ENCODE results near the gene KCNH1. TPM values are rescaled to one million over a fixed set of nuclear protein-coding genes. Genes with fewer than 3 reads are reported as not detected.

The KCNH1 gene
- polyA plus RNA-seq, 1 donor from 2014 or later: 3.9 TPM

DNA sequence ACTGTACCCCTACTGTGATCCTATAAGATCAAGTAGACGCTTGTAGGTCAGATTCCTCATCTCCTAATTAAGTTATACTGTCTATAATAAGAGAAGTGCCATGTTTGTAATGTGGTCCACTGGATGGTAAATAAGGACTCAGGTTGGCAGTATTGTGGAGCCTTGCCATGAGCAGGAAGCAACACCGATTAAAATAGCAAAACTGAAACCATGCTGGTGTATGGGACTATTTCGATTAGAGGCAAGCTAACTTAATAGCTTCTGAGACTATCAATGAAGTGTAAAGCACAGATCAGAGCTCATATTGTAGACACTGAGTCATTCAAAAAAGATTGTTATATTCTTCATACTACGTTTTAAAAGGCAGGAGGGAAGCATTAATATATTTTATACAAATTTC, 456.4 kb downstream of the KCNH1 start:
- Histone ChIP-seq H2AFZ (ENCODE audit: low read depth, low read length) (no peak overlapping the region), H4K20me1 (ENCODE audit: insufficient read depth) (no peaks in the 10 kb centered on the region), H3K9me2 (ENCODE audit: insufficient read depth, low read length) (no peaks in the 10 kb centered on the region), H3K9ac (ENCODE audit: low read length) (no peak overlapping the region), H3K36me3 (ENCODE audit: insufficient read depth, low read length) (no peaks in the 10 kb centered on the region), H3K4me3 (ENCODE audit: low read length) (no peak overlapping the region), H3F3A (ENCODE audit: insufficient read depth, low read length, poor library complexity, severe bottlenecking) (no peaks in the 10 kb centered on the region), H3K4me2 (ENCODE audit: low read length) (no peak overlapping the region), H3K79me2 (replicated peaks; ENCODE audit: insufficient read depth, low read length) (no peaks in the 10 kb centered on the region), H3K9me3 (ENCODE audit: low read length) (no peaks in the 10 kb centered on the region), H3K27ac (ENCODE audit: low read length) (no peak overlapping the region), H3K27me3 (ENCODE audit: insufficient read depth, low read depth, low read length) (no peaks in the 10 kb centered on the region)
- TF ChIP-seq, protein P1, sequence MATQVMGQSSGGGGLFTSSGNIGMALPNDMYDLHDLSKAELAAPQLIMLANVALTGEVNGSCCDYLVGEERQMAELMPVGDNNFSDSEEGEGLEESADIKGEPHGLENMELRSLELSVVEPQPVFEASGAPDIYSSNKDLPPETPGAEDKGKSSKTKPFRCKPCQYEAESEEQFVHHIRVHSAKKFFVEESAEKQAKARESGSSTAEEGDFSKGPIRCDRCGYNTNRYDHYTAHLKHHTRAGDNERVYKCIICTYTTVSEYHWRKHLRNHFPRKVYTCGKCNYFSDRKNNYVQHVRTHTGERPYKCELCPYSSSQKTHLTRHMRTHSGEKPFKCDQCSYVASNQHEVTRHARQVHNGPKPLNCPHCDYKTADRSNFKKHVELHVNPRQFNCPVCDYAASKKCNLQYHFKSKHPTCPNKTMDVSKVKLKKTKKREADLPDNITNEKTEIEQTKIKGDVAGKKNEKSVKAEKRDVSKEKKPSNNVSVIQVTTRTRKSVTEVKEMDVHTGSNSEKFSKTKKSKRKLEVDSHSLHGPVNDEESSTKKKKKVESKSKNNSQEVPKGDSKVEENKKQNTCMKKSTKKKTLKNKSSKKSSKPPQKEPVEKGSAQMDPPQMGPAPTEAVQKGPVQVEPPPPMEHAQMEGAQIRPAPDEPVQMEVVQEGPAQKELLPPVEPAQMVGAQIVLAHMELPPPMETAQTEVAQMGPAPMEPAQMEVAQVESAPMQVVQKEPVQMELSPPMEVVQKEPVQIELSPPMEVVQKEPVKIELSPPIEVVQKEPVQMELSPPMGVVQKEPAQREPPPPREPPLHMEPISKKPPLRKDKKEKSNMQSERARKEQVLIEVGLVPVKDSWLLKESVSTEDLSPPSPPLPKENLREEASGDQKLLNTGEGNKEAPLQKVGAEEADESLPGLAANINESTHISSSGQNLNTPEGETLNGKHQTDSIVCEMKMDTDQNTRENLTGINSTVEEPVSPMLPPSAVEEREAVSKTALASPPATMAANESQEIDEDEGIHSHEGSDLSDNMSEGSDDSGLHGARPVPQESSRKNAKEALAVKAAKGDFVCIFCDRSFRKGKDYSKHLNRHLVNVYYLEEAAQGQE (IDR thresholded peaks at IDR 0.05; ENCODE audit: borderline replicate concordance): no peak
- TF ChIP-seq POLR2AphosphoS5 (IDR thresholded peaks at IDR 0.05) (no peak), TAF1 (IDR thresholded peaks at IDR 0.05; ENCODE audit: low read depth) (no peak), MXI1 (conservative IDR thresholded peaks at IDR 0.05; ENCODE audit: poor library complexity, severe bottlenecking) (no peak), EP300 (conservative IDR thresholded peaks at IDR 0.05; ENCODE audit: poor library complexity, severe bottlenecking) (no peak), RAD21 (conservative IDR thresholded peaks at IDR 0.05) (no peak), SMC3 (conservative IDR thresholded peaks at IDR 0.05; ENCODE audit: poor library complexity) (no peak), EZH2 (IDR thresholded peaks at IDR 0.05; ENCODE audit: borderline replicate concordance, insufficient read depth, low read length, poor library complexity, severe bottlenecking) (no peak)
- TF ChIP-seq, protein P2, sequence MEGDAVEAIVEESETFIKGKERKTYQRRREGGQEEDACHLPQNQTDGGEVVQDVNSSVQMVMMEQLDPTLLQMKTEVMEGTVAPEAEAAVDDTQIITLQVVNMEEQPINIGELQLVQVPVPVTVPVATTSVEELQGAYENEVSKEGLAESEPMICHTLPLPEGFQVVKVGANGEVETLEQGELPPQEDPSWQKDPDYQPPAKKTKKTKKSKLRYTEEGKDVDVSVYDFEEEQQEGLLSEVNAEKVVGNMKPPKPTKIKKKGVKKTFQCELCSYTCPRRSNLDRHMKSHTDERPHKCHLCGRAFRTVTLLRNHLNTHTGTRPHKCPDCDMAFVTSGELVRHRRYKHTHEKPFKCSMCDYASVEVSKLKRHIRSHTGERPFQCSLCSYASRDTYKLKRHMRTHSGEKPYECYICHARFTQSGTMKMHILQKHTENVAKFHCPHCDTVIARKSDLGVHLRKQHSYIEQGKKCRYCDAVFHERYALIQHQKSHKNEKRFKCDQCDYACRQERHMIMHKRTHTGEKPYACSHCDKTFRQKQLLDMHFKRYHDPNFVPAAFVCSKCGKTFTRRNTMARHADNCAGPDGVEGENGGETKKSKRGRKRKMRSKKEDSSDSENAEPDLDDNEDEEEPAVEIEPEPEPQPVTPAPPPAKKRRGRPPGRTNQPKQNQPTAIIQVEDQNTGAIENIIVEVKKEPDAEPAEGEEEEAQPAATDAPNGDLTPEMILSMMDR (IDR thresholded peaks at IDR 0.05; ENCODE audit: poor library complexity, severe bottlenecking): no peak

DNA sequence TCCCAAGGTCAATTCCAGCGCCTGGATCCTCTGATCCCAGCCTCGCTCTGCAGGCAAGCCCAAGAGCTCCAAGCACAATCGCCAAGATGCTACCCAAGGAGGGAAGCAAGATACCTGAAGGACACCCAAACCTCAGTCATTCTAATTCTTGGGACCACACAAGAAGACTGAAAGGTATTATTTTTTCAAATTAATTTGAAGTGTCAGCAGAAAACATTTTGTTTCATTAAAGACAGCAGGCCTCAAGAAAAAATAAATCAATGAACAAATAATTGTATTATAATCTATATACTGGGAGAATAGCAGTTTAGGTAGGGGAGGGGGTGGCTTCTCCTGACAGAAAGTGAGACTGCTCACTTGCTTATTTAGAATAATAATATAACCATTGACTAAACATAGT, 457.4 kb downstream of the KCNH1 start:
- H2AFZ ChIP-seq (ENCODE audit: low read depth, low read length): no peak overlapping the region
- no peaks in the 10 kb centered on the region for H4K20me1 ChIP-seq (ENCODE audit: insufficient read depth)
- H3K9me2 ChIP-seq (ENCODE audit: insufficient read depth, low read length): no peaks in the 10 kb centered on the region
- H3K4me3 ChIP-seq (ENCODE audit: low read length): no peak overlapping the region
- no peaks in the 10 kb centered on the region for H3F3A ChIP-seq (ENCODE audit: insufficient read depth, low read length, poor library complexity, severe bottlenecking)
- H3K4me2 ChIP-seq (ENCODE audit: low read length): no peak overlapping the region
- H3K9ac ChIP-seq (ENCODE audit: low read length): no peak overlapping the region
- H3K27ac ChIP-seq (ENCODE audit: low read length): no peak overlapping the region
- no peaks in the 10 kb centered on the region for H3K27me3 ChIP-seq (ENCODE audit: insufficient read depth, low read depth, low read length)
- H3K79me2 ChIP-seq (replicated peaks; ENCODE audit: insufficient read depth, low read length): no peaks in the 10 kb centered on the region
- TF ChIP-seq, protein P2 (IDR thresholded peaks at IDR 0.05; ENCODE audit: poor library complexity, severe bottlenecking): no peak
- TF ChIP-seq MXI1 (conservative IDR thresholded peaks at IDR 0.05; ENCODE audit: poor library complexity, severe bottlenecking) (no peak), EZH2 (IDR thresholded peaks at IDR 0.05; ENCODE audit: borderline replicate concordance, insufficient read depth, low read length, poor library complexity, severe bottlenecking) (no peak), EP300 (conservative IDR thresholded peaks at IDR 0.05; ENCODE audit: poor library complexity, severe bottlenecking) (no peak), POLR2AphosphoS5 (IDR thresholded peaks at IDR 0.05) (no peak), TAF1 (IDR thresholded peaks at IDR 0.05; ENCODE audit: low read depth) (no peak), SMC3 (conservative IDR thresholded peaks at IDR 0.05; ENCODE audit: poor library complexity) (no peak), RAD21 (conservative IDR thresholded peaks at IDR 0.05) (no peak)
- TF ChIP-seq, protein P1 (IDR thresholded peaks at IDR 0.05; ENCODE audit: borderline replicate concordance): no peak
- no peaks in the 10 kb centered on the region for H3K36me3 ChIP-seq (ENCODE audit: insufficient read depth, low read length)
- H3K9me3 ChIP-seq (ENCODE audit: low read length): no peaks in the 10 kb centered on the region

Data from neural cell (in vitro differentiated cells).